ENCODE measurements around the gene GOLGA7B. TPM values are rescaled to one million over a fixed set of nuclear protein-coding genes. Genes with fewer than 3 reads are reported as not detected.

GOLGA7B gene
- total and polyA plus RNA-seq, 2 donors (not counting 3 experiments of a cell fraction or from before 2014, with no cell fraction given), result 0.03 TPM; not detected in 1

GRCh38 chr10:97827702-97828291, 21.8 kb upstream of the GOLGA7B start:
- Histone ChIP-seq H2AFZ (ENCODE audit: low read depth, low read length) (no peak overlapping the region), H3K79me2 (ENCODE audit: control insufficient read depth, insufficient read depth, low read length) (no peaks in the 10 kb centered on the region), H3K27ac (ENCODE audit: insufficient read depth, low read depth, low read length) (no peak overlapping the region), H3K27me3 (ENCODE audit: control insufficient read depth in 2 of 2, insufficient read depth in 2 of 2, low read length in 2 of 2) (peaks cover 0 to 3% of the 10 kb centered on the region in 2 experiments), H3K4me3 (replicated peaks in 1 of 3; ENCODE audit: insufficient read depth in 1 of 3, low read depth in 1 of 3, low read length in 3 of 3) (no peak overlapping the region), H3K9ac (replicated peaks; ENCODE audit: extremely low read depth, insufficient read depth, low read length) (no peak overlapping the region), H3K36me3 (ENCODE audit: control insufficient read depth in 2 of 2, extremely low read depth in 1 of 2, insufficient read depth in 2 of 2, low read length in 2 of 2) (no peaks in the 10 kb centered on the region), H3K9me3 (replicated peaks; ENCODE audit: control insufficient read depth, insufficient read depth, low read length) (no peaks in the 10 kb centered on the region), H3K4me2 (ENCODE audit: insufficient read depth, low read length) (no peak overlapping the region), H3K4me1 (ENCODE audit: control insufficient read depth, extremely low read depth, insufficient read depth, low read length) (no peaks in the 10 kb centered on the region), H4K20me1 (replicated peaks; ENCODE audit: control insufficient read depth, extremely low read depth, insufficient read depth, low read length) (no peaks in the 10 kb centered on the region), H3K9me1 (replicated peaks; ENCODE audit: control insufficient read depth, extremely low read depth, insufficient read depth, low read length) (no peaks in the 10 kb centered on the region)
- no TSS peak for BruUV-seq (replicated peaks)
- DNase-seq (ENCODE audit: low read depth, low spot score) (no peak), FAIRE-seq (no peak)
- no peak for TF ChIP-seq CTCF (IDR thresholded peaks at IDR 0.05; ENCODE audit: extremely low read depth in 1 of 2, insufficient read depth in 1 of 2, low read depth in 1 of 2, low read length in 2 of 2)
- no peak for TF ChIP-seq POLR2AphosphoS5 (IDR thresholded peaks at IDR 0.05; ENCODE audit: insufficient read depth, low read depth, low read length)
- dilution Hi-C loops (cut with MboI; ENCODE audit: extremely low pct_ligation_motif_present, low sequenced_read_pairs), result no loop called here
- ChIA-PET POLR2A (no interaction called here), CTCF (interaction anchor here (1.4 kb wide), 1 partner anchor 50 kb away, joined by 3 read pairs; no protein-coding TSS in a partner anchor)
- intact Hi-C loops (cut with micrococcal nuclease), result no loop called here

GRCh38 chr10:97828721-97829120, 20.9 kb upstream of the GOLGA7B start:
- BruUV-seq (replicated peaks), result no TSS peak
- no peaks in the 10 kb centered on the region for H4K20me1 ChIP-seq (replicated peaks; ENCODE audit: control insufficient read depth, extremely low read depth, insufficient read depth, low read length)
- no peaks in the 10 kb centered on the region for H3K79me2 ChIP-seq (ENCODE audit: control insufficient read depth, insufficient read depth, low read length)
- no peaks in the 10 kb centered on the region for H3K4me1 ChIP-seq (ENCODE audit: control insufficient read depth, extremely low read depth, insufficient read depth, low read length)
- no peak overlapping the region for H3K27ac ChIP-seq (ENCODE audit: insufficient read depth, low read depth, low read length)
- dilution Hi-C loops (cut with MboI; ENCODE audit: extremely low pct_ligation_motif_present, low sequenced_read_pairs) (no loop called here), intact Hi-C loops (cut with micrococcal nuclease) (no loop called here)
- H3K9ac ChIP-seq (replicated peaks; ENCODE audit: extremely low read depth, insufficient read depth, low read length), result no peak overlapping the region
- ChIA-PET CTCF (interaction anchor here (1.2 kb wide), 1 partner anchor 37 kb away, joined by 3 read pairs; no protein-coding TSS in a partner anchor), POLR2A (no interaction called here)
- no peaks in the 10 kb centered on the region for H3K36me3 ChIP-seq (ENCODE audit: control insufficient read depth in 2 of 2, extremely low read depth in 1 of 2, insufficient read depth in 2 of 2, low read length in 2 of 2)
- H3K4me2 ChIP-seq (ENCODE audit: insufficient read depth, low read length), result no peak overlapping the region
- H3K9me3 ChIP-seq (replicated peaks; ENCODE audit: control insufficient read depth, insufficient read depth, low read length), result no peaks in the 10 kb centered on the region
- H3K9me1 ChIP-seq (replicated peaks; ENCODE audit: control insufficient read depth, extremely low read depth, insufficient read depth, low read length), result no peaks in the 10 kb centered on the region
- H2AFZ ChIP-seq (ENCODE audit: low read depth, low read length), result no peak overlapping the region
- no peak overlapping the region for H3K4me3 ChIP-seq (replicated peaks in 1 of 3; ENCODE audit: insufficient read depth in 1 of 3, low read depth in 1 of 3, low read length in 3 of 3)
- FAIRE-seq, result no peak
- TF ChIP-seq CTCF (IDR thresholded peaks at IDR 0.05; ENCODE audit: extremely low read depth in 1 of 2, insufficient read depth in 1 of 2, low read depth in 1 of 2, low read length in 2 of 2) (no peak), JUN (IDR thresholded peaks at IDR 0.05; ENCODE audit: borderline replicate concordance, insufficient read depth, insufficient read length, low read depth) (no peak), EZH2 (IDR thresholded peaks at IDR 0.05; ENCODE audit: borderline replicate concordance, low read depth, low read length, severe bottlenecking) (no peak), POLR2A (IDR thresholded peaks at IDR 0.05; ENCODE audit: low read depth, low read length) (no peak)
- no peak for DNase-seq (ENCODE audit: low read depth, low spot score)
- peaks cover 0 to 3% of the 10 kb centered on the region in 2 experiments for H3K27me3 ChIP-seq (ENCODE audit: control insufficient read depth in 2 of 2, insufficient read depth in 2 of 2, low read length in 2 of 2)
